GM12874 (cell line): ENCODE data around the gene AP3D1.

Source experiments
- TF ChIP-seq, protein P1 (sequence below): IDR thresholded peaks from 2 replicates; pipeline ENCODE4 v1.5.1; 2011; ENCODE audit warnings: low read depth, mild to moderate bottlenecking, control low read depth, low read length, moderate library complexity; ENCODE audit not compliant: insufficient read depth

AP3D1 gene

DNA sequence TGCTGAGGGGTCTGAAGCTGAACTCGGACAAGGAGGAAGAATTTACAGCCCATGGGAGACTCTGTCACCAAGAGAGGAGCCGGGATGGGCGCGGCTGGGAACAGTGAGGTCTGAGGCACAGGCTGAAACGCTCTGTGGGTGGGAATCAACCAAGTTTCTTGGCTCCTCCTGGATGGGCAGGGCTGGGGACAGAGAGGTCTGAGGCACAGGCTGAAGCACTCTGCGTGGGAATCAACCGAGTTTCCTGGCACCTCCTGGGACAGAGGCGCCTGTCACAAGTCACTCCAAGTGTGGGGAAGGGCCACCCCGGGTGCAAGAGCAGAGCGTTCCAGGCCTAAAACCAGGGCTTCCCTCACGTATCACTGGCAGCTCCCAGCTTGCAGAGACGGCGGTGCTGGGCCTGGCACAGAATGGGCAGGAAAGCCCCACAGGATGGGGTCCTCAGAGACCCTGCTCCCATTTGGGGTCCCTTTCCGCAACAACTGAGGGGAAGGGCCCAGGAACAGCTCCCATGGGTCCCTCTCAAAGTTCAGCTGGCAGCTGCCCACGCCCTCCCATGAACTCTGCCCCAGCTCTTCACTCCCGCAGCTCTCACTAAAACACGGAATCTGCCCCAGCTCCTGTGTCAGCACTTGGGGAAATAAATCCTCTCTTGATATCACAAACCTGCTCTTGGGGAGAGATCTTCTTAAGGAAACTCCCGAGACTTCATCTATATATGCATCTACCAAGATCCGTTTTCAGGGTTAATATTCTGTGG, 18.5 kb downstream of the AP3D1 start:
- TF ChIP-seq, protein P1, sequence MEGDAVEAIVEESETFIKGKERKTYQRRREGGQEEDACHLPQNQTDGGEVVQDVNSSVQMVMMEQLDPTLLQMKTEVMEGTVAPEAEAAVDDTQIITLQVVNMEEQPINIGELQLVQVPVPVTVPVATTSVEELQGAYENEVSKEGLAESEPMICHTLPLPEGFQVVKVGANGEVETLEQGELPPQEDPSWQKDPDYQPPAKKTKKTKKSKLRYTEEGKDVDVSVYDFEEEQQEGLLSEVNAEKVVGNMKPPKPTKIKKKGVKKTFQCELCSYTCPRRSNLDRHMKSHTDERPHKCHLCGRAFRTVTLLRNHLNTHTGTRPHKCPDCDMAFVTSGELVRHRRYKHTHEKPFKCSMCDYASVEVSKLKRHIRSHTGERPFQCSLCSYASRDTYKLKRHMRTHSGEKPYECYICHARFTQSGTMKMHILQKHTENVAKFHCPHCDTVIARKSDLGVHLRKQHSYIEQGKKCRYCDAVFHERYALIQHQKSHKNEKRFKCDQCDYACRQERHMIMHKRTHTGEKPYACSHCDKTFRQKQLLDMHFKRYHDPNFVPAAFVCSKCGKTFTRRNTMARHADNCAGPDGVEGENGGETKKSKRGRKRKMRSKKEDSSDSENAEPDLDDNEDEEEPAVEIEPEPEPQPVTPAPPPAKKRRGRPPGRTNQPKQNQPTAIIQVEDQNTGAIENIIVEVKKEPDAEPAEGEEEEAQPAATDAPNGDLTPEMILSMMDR = no peak

GRCh38 chr19:2132191-2132590, 19.2 kb downstream of the AP3D1 start:
- TF ChIP-seq, protein P1 = no peak

DNA sequence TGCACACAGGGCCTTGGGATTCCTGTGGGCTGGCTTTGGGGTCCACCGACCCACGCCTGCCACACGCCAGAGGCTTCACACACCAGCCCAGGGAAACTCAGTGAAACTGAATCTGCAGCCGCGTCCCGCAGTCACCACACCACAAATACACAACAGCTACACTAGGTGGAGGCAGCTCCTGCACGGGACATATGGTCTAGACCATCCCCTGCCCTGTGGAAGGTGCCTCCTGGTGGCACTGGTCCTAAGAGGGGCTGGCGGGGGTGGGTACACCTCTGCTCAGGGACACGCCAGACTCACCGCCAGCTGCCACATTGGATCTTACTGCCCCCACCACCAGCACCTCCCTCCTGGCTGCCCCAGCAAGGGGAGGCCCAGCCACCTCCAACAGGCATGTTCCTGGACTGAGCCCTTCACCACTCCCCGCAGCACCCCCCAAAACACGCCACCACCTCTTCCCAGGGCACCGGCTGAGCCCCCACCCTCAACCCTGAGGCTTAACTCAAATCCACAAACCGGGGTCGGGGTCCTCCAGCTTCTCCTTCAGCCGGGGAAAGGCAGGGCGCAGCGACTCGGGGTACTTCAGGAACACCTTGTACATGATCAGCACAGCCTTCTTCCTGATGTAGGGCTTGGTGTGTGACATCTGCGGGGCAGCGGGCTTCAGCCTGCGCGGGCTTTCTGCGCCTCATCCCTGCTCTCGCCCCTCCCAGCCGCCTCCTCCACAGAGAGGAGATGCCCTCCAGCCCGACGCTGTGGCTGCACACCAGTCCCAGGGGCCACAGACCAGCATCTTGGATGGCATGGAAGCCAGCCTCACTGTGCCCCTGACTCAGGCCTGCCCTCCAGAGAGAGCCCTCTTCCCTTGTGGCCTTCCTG, 21.2 kb downstream of the AP3D1 start:
- TF ChIP-seq, protein P1 = no peak

- TF ChIP-seq, protein P1 = no peak
Observed at GRCh38 chr19:2129486-2129885, 21.9 kb downstream of the AP3D1 start.

GRCh38 chr19:2129022-2129421, 22.3 kb downstream of the AP3D1 start:
- TF ChIP-seq, protein P1 = no peak

GRCh38 chr19:2127758-2128157, 23.6 kb downstream of the AP3D1 start:
- TF ChIP-seq, protein P1 = no peak

GRCh38 chr19:2126879-2127518, 24.4 kb downstream of the AP3D1 start:
- TF ChIP-seq, protein P1 = no peak
